GDM1 (cell line): ENCODE data around the gene SUCLG2.

Experiments
- DNase-seq: peaks from one replicate; lab custom pipeline; 2025; lab: John Stamatoyannopoulos, UW

The SUCLG2 gene

GRCh38 chr3:67509471-67510075 is 144.8 kb downstream of the SUCLG2 start:
- DNase-seq, result no peak

- DNase-seq, result no peak
Observed at GRCh38 chr3:67507584-67507983, 146.8 kb downstream of the SUCLG2 start.

DNA sequence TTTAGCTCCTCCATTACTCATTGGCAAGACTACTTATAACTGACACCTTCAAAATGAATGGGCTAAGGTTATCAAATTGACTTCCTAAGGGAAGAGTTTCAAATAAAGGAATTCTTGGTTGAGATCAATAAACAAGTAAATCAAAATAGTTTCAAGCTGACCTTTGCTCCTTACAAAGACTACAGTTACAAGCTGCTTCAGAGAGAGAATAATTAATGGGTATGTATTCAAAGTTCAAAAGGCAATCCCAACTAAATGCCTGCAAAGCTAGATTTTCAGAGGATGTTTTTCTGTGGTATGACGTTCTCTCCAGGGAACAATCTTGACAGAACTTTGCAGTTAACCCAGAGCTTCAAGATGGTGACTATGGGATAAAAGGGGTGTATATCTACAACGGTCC is 153.7 kb downstream of the SUCLG2 start:
- DNase-seq, result no peak

- no peak for DNase-seq
Observed at GRCh38 chr3:67497746-67498145, 156.7 kb downstream of the SUCLG2 start.

DNA sequence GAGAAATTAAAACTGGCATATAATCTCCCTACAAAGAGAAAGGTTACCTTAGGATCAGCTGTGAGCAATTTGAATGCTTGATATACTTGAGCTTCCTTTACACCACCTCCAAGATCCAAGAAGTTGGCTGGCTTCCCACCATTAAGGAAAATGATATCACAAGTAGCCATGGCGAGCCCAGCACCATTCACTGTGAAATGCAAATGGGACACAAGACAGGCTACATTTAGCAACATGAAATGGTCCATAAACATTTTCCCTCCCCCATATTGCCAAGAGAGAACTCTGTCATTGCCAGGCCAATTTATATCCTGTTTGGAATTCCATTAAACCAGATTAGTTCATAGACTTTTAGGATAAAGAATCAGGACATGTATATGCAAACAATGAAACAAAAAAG is 158.7 kb downstream of the SUCLG2 start:
- DNase-seq, result no peak

DNA sequence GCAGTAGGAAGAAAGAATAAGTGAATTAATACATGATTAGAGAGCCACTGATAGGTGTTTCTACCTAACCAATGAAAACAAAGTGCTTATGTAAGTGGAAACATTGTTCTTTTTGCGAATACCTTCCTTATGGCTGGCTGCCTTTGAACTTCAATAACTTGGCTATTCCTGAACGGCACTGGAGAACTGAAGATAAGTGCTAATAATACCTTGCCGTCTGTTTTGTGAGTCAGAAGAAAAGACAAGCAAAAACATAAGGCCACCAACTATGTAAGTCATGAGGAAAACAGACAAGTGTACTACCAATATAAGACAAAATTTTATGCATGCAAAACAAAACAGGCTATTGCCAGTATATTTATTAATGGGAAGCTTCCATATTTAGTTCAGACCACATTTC is 160.6 kb downstream of the SUCLG2 start:
- DNase-seq, result no peak

DNA sequence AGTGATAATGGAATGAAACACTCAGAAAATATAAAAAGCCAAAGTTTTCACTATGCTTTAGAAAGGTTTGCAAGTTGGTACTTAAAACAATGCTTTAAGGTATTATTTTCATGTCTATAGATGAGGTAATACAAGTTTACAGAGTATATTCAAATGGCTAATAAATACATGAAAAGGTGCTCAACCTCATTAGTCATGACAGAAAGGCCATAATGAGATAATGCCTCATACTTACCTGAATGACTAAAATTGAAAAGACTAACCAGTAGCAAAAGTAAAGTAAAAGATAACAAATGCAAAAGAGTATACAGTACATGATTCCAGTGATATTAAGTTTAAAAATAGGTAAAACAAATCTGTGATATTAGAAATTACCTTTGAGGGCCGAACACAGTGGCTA is 163.8 kb downstream of the SUCLG2 start:
- DNase-seq, result no peak

- DNase-seq, result no peak
Observed at GRCh38 chr3:67489816-67490215, 164.6 kb downstream of the SUCLG2 start.

GRCh38 chr3:67487564-67488114 is 166.8 kb downstream of the SUCLG2 start:
- DNase-seq, result no peak

- no peak for DNase-seq
Observed at GRCh38 chr3:67486883-67487282, 167.5 kb downstream of the SUCLG2 start.

GRCh38 chr3:67484085-67484484 is 170.3 kb downstream of the SUCLG2 start:
- DNase-seq, result no peak

GRCh38 chr3:67481126-67481525 is 173.3 kb downstream of the SUCLG2 start:
- no peak for DNase-seq

DNA sequence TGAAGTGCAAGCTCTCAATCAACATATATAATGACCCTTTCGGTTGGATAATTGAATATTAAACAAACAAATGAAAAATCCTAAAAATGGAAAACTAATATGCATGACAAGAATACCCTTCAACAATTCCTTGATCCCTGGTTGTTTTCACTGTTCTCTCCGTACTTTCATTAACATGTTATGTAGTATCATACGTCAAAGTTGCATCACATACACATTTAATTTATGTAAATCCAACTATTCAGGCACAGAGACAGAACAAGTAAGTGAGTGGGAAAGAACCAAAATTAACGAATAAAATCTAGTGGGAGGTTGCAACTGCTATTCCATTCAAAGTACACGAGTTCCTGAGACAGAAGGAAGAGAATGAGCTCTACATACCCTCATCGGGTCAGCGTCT is 176.0 kb downstream of the SUCLG2 start:
- DNase-seq, result no peak

DNA sequence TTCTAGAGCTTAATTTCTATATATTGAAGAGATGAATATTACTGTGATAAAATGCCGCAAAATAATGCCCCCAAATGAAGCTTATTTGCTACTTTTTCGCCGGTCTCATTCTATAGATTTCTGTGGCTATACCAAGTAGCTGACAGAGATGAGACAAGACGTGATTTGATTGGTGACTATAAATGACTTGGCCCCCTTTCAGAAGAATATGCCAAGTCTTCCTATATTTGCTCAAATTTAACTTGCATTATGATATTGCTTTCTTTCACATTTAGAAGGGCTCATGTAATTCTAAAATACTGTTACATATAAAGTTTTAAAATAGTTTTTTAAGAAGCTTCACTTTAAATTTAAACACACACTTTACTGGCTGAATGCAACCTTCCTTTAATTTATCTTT is 180.1 kb downstream of the SUCLG2 start:
- no peak for DNase-seq

DNA sequence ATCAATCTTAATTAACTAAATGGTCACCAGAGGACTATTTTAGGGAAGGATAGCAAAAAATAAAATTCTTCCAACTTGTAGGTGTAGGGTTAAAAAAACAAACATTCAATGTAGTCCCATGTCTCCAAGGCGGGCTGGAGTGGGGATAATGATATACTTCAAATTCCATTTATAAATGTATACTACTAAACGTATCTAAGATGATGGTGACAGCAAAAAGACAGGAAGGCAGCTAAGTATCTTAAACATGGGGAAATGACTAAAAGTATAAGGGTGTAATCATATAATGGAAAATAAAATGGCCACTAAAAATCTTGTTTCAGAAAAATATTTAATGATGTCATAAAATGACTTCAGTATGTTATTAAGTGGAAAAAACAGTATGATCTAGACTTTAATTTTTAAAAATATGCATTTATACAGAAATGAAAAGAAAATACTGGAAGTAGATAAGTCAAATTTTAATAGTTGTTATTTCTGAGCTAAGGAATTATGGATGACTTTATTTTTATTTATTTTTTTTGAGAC is 181.7 kb downstream of the SUCLG2 start:
- no peak for DNase-seq

- no peak for DNase-seq
Observed at GRCh38 chr3:67470207-67470606, 184.2 kb downstream of the SUCLG2 start.

DNA sequence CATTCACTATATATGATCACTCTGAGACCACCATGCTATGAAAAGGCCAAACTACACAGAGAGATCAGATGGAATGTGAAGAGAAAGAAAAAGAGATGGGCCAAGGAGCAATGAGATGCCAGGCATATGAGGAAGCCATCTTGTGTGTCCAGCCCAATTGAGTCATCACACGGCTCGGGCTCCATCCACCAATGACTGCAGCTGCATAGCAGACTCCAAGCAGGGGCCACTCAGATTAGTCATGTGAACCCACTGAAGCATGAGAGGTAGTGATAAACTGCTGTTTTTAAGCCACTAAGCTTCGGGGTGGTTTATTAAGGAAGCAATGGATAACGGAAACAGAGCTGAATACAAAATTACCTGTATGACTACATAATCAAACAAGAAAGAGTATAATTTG is 185.9 kb downstream of the SUCLG2 start:
- no peak for DNase-seq

- no peak for DNase-seq
Observed at GRCh38 chr3:67463656-67464055, 190.8 kb downstream of the SUCLG2 start.

DNA sequence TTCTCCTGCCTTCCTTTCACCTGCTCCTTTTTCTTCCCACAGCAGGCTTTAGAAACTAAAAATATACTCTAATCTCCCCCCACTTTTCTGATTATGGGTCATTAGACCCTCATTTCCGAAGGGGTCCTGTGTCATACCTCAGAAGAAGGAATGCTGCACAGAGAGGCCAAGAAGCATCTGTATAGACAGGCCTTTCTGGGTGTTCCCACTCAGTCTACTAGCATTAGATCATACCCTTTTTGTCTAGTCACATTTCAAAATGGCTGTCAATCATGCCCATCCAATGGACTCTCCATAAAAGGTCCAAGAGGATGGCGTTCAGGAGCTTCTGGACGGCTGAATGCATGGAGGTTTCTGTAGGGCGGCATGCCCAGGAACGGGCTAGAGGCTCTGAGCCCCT is 192.2 kb downstream of the SUCLG2 start:
- no peak for DNase-seq

- no peak for DNase-seq
Observed at GRCh38 chr3:67461667-67462142, 192.7 kb downstream of the SUCLG2 start.

DNA sequence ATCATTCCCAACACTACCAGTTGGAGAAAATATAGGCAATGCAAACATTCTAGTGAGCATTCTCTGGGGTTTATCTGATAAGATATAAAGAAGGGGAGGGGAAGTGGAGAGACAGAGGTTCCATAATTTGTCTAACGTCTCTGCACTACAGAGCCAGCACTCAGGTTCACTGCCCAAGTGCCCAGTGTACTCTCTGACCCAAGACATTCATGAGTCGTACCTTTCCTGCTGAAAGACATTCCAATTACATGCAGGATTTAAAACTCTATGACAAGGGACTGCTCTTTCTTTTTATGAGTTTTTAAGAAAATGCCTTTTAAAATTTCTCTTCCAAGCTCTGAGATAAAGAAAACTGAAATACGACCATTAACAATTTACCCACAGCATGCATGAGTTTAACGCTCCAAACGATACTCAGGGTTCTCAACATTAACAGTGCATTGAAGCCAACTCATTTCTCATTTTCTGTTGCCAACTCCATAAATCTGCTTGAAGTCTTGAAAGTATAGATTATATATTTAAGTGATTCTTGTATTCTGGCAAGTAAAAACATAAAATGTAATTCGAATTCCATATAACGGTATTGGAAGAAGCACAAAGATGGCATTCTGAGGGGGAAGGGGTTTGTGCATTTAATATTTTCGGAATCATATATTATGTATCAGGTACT is 193.4 kb downstream of the SUCLG2 start:
- no peak for DNase-seq

DNA sequence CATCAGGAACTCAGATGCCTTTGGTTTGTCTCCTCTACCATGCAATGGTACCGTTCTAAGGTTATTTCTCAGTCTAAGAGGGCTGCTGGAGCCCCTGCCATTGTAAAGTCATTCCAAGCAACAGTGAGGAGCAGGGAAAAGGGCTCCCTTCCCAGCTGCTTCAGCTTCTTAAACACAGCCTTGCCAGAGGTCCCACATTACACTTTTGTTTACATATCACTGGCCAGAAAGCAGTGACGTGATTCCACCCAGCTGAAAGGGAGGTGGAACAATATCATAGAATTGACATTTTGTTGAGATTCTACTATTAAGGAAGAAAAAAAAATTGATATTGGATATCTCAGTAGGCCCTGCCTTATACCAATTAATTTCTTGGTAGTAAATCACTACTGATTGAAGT is 194.6 kb downstream of the SUCLG2 start:
- DNase-seq, result no peak

DNA sequence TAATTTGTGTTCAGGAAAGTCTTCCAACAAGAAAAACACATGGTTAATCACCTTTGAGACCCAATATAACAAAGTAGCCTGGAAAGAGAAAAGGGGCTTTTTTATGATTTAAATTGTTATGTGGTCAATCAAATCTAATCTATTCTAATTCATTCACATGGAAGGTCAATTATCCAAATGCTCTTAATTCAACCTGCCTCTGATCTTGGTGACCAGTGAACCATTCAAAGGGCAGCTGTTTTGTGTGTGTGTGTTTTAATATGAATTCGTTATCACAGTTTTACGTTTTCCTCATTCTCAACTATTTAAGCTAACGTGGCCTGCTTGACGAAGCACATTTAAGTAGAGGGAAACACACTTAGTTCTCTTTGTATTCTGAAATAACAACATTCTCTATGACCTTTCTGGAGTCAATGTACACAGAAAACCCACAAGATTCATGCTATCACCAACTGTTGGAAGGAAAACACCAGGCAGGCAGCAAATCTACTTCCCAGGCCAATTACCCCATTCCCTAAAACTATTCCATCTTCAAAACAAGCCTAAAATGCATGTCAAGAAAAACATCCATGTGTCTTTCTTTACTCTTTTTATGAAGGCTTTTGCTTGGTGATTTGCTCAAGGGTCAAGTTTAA is 195.4 kb downstream of the SUCLG2 start:
- no peak for DNase-seq
